ENCODE measurements around the gene RBM4B. TPM values are rescaled to one million over a fixed set of nuclear protein-coding genes. Genes with fewer than 3 reads are reported as not detected.
A peak's percentile ranks its signal among the peaks of the same experiment; 100 is the strongest.

Gene RBM4B
- total RNA-seq, 1 donor from 2014 or later = 20.3 TPM

DNA sequence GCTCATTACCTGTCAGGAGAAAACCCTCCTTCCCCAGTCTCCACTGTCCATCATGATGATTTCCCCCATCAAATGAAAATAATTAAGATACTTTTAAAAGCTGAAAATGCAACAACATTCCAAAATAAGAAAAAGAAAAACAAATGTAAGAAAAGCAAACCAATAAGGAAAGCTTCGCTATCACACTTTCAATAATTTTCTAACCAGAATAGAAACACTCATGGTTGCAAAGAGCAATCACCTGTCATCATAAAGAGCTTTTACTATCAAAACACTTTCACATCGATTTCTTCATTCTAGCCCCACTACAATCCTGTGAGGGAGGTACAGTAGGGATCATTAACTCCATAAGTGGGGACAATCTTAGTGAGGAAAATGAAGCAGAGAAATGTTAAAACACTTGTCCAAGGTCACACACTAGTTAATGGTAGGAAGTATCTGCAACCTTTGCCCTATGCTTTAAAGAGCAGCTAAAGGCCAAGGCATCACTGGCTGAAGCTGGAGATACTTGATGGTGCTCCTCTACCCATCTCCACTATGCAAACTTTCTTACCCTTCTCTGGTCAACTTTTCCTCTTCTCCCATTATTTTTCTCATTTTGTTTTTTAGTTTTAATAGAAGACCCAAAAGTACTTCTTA, 2.6 kb downstream of the RBM4B start:
- no peaks in the 10 kb centered on the region for H3K27me3 Mint-ChIP-seq (ENCODE audit: low read depth, unreplicated experiment)
- Histone ChIP-seq H3K36me3 (ENCODE audit: insufficient read depth, low read length) (peaks cover 13% of the 10 kb centered on the region), H4K20me1 (ENCODE audit: insufficient read depth, low read length) (peaks cover 44% of the 10 kb centered on the region), H3K4me2 (ENCODE audit: low read length) (peak overlapping the region; percentile 92), H2AFZ (ENCODE audit: low read depth, low read length) (no peak overlapping the region), H3K9ac (ENCODE audit: low read length) (no peak overlapping the region), H3K27ac (ENCODE audit: low read depth, low read length) (no peak overlapping the region), H3K4me3 (ENCODE audit: insufficient read depth, low read depth, low read length) (no peak overlapping the region), H3K27me3 (ENCODE audit: insufficient read depth, low read length) (no peaks in the 10 kb centered on the region), H3K79me2 (ENCODE audit: insufficient read depth, low read length) (peaks cover 53% of the 10 kb centered on the region), H3K4me1 (ENCODE audit: insufficient read depth, low read length) (peaks cover 19% of the 10 kb centered on the region), H3K9me3 (ENCODE audit: insufficient read depth, low read depth, low read length) (no peaks in the 10 kb centered on the region)
- no peak overlapping the region for H3K27ac Mint-ChIP-seq (ENCODE audit: unreplicated experiment)
- H3K36me3 Mint-ChIP-seq (ENCODE audit: low read depth, unreplicated experiment) = peaks cover 9% of the 10 kb centered on the region
- peaks cover 12% of the 10 kb centered on the region for H3K4me1 Mint-ChIP-seq (ENCODE audit: low read depth, unreplicated experiment)
- no peaks in the 10 kb centered on the region for H3K9me3 Mint-ChIP-seq (ENCODE audit: unreplicated experiment)
- peak overlapping the region; percentile 70 for H3K4me3 Mint-ChIP-seq (ENCODE audit: unreplicated experiment)
- DNase-seq (ENCODE audit: low read depth) (no peak), FAIRE-seq (no peak)
- TF ChIP-seq, protein P1, sequence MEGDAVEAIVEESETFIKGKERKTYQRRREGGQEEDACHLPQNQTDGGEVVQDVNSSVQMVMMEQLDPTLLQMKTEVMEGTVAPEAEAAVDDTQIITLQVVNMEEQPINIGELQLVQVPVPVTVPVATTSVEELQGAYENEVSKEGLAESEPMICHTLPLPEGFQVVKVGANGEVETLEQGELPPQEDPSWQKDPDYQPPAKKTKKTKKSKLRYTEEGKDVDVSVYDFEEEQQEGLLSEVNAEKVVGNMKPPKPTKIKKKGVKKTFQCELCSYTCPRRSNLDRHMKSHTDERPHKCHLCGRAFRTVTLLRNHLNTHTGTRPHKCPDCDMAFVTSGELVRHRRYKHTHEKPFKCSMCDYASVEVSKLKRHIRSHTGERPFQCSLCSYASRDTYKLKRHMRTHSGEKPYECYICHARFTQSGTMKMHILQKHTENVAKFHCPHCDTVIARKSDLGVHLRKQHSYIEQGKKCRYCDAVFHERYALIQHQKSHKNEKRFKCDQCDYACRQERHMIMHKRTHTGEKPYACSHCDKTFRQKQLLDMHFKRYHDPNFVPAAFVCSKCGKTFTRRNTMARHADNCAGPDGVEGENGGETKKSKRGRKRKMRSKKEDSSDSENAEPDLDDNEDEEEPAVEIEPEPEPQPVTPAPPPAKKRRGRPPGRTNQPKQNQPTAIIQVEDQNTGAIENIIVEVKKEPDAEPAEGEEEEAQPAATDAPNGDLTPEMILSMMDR (IDR thresholded peaks at IDR 0.05; ENCODE audit: insufficient read depth, low read depth, low read length) = no peak
- TF ChIP-seq EZH2 (IDR thresholded peaks at IDR 0.05; ENCODE audit: insufficient read depth, low read length) = no peak

- DNase-seq (ENCODE audit: low read depth) (no peak), FAIRE-seq (no peak)
- Mint-ChIP-seq H3K4me1 (ENCODE audit: low read depth, unreplicated experiment) (peaks cover 15% of the 10 kb centered on the region), H3K4me3 (ENCODE audit: unreplicated experiment) (no peak overlapping the region), H3K27me3 (ENCODE audit: low read depth, unreplicated experiment) (no peaks in the 10 kb centered on the region), H3K36me3 (ENCODE audit: low read depth, unreplicated experiment) (peaks cover 13% of the 10 kb centered on the region), H3K27ac (ENCODE audit: unreplicated experiment) (no peak overlapping the region), H3K9me3 (ENCODE audit: unreplicated experiment) (no peaks in the 10 kb centered on the region)
- Histone ChIP-seq H3K79me2 (ENCODE audit: insufficient read depth, low read length) (peaks cover 66% of the 10 kb centered on the region), H3K4me3 (ENCODE audit: insufficient read depth, low read depth, low read length) (no peak overlapping the region), H3K4me1 (ENCODE audit: insufficient read depth, low read length) (no peaks in the 10 kb centered on the region), H3K9ac (ENCODE audit: low read length) (no peak overlapping the region), H3K4me2 (ENCODE audit: low read length) (no peak overlapping the region), H3K9me3 (ENCODE audit: insufficient read depth, low read depth, low read length) (no peaks in the 10 kb centered on the region), H3K27ac (ENCODE audit: low read depth, low read length) (no peak overlapping the region), H4K20me1 (ENCODE audit: insufficient read depth, low read length) (peaks cover 78% of the 10 kb centered on the region), H3K36me3 (ENCODE audit: insufficient read depth, low read length) (peaks cover 25% of the 10 kb centered on the region), H3K27me3 (ENCODE audit: insufficient read depth, low read length) (no peaks in the 10 kb centered on the region), H2AFZ (ENCODE audit: low read depth, low read length) (no peak overlapping the region)
- TF ChIP-seq, protein P1 (IDR thresholded peaks at IDR 0.05; ENCODE audit: insufficient read depth, low read depth, low read length) = no peak
- no peak for TF ChIP-seq EZH2 (IDR thresholded peaks at IDR 0.05; ENCODE audit: insufficient read depth, low read length)
Measured at GRCh38 chr11:66670816-66671215, 6.9 kb downstream of the RBM4B start.

DNA sequence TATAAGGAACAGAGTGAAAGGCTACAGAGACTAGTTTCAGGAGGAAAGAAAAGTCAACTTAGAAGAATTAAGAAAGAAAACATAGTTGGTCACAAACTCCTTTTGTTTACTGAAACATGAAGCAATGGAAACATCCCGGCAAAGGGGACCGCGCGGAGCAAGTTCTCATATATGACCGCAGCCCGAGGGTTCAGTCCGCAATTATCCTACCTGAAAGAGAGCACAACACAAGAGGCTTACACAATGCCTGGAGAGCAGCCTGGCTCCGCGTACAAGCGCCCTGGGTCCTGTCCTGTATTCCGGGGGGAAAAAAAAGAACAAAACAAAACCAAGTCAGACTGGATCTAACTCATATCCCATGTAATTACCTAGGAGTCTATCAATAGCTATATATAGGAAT, 12.3 kb downstream of the RBM4B start:
- Histone ChIP-seq H3K36me3 (ENCODE audit: insufficient read depth, low read length) (peaks cover 38% of the 10 kb centered on the region), H4K20me1 (ENCODE audit: insufficient read depth, low read length) (peaks cover 82% of the 10 kb centered on the region), H3K4me1 (ENCODE audit: insufficient read depth, low read length) (no peaks in the 10 kb centered on the region), H3K27ac (ENCODE audit: low read depth, low read length) (no peak overlapping the region), H3K9me3 (ENCODE audit: insufficient read depth, low read depth, low read length) (no peaks in the 10 kb centered on the region), H3K79me2 (ENCODE audit: insufficient read depth, low read length) (peaks cover 65% of the 10 kb centered on the region), H3K4me2 (ENCODE audit: low read length) (no peak overlapping the region), H3K9ac (ENCODE audit: low read length) (no peak overlapping the region), H3K4me3 (ENCODE audit: insufficient read depth, low read depth, low read length) (no peak overlapping the region), H3K27me3 (ENCODE audit: insufficient read depth, low read length) (no peaks in the 10 kb centered on the region), H2AFZ (ENCODE audit: low read depth, low read length) (no peak overlapping the region)
- H3K36me3 Mint-ChIP-seq (ENCODE audit: low read depth, unreplicated experiment) = peaks cover 12% of the 10 kb centered on the region
- no peaks in the 10 kb centered on the region for H3K27me3 Mint-ChIP-seq (ENCODE audit: low read depth, unreplicated experiment)
- DNase-seq (ENCODE audit: low read depth) = no peak
- FAIRE-seq = no peak
- no peak overlapping the region for H3K27ac Mint-ChIP-seq (ENCODE audit: unreplicated experiment)
- no peak for TF ChIP-seq EZH2 (IDR thresholded peaks at IDR 0.05; ENCODE audit: insufficient read depth, low read length)
- TF ChIP-seq, protein P1 (IDR thresholded peaks at IDR 0.05; ENCODE audit: insufficient read depth, low read depth, low read length) = no peak
- H3K9me3 Mint-ChIP-seq (ENCODE audit: unreplicated experiment) = no peaks in the 10 kb centered on the region
- H3K4me3 Mint-ChIP-seq (ENCODE audit: unreplicated experiment) = no peak overlapping the region
- peaks cover 8% of the 10 kb centered on the region for H3K4me1 Mint-ChIP-seq (ENCODE audit: low read depth, unreplicated experiment)

Measured in astrocyte (in vitro differentiated cells and primary cell).